Skeletal muscle cell (primary cell): Measurements from ENCODE around the gene QSER1.
"Not testable (repeated sequence)": the region's sequence is repeated elsewhere in the genome, so short reads cannot be mapped to it uniquely, and the experiment has no call there.

Experiments
- DNase-seq: peaks from one replicate; pipeline ENCODE4 v3.0.0-alpha.2; 2010; ENCODE audit warnings: low read depth
- H3K4me3 ChIP-seq: 2 replicates; pipeline ENCODE4 v1.5.1; 2011; ENCODE audit warnings: low read depth, mild to moderate bottlenecking, control low read depth, low read length, moderate library complexity

Gene QSER1

GRCh38 chr11:32919338-32919737 lies 26.7 kb downstream of the QSER1 start:
- H3K4me3 ChIP-seq, result no peak overlapping the region
- no peak for DNase-seq

- DNase-seq, result no peak
- no peak overlapping the region for H3K4me3 ChIP-seq
Measured at GRCh38 chr11:32920570-32920969, 28.0 kb downstream of the QSER1 start.

- H3K4me3 ChIP-seq, result no peak overlapping the region
- no peak for DNase-seq
Measured at GRCh38 chr11:32921204-32921603, 28.6 kb downstream of the QSER1 start.

- no peak for DNase-seq
- no peak overlapping the region for H3K4me3 ChIP-seq
Measured at GRCh38 chr11:32931606-32932005, 39.0 kb downstream of the QSER1 start.

GRCh38 chr11:32932196-32932595 lies 39.6 kb downstream of the QSER1 start:
- no peak overlapping the region for H3K4me3 ChIP-seq
- no peak for DNase-seq

GRCh38 chr11:32935462-32936029 lies 42.9 kb downstream of the QSER1 start:
- no peak overlapping the region for H3K4me3 ChIP-seq
- DNase-seq, result no peak

GRCh38 chr11:32936178-32936577 lies 43.6 kb downstream of the QSER1 start:
- H3K4me3 ChIP-seq, DNase-seq: not testable (repeated sequence)

GRCh38 chr11:32937283-32937682 lies 44.7 kb downstream of the QSER1 start:
- DNase-seq, H3K4me3 ChIP-seq: not testable (repeated sequence)

GRCh38 chr11:32939046-32939445 lies 46.4 kb downstream of the QSER1 start:
- DNase-seq, result no peak

GRCh38 chr11:32939866-32940265 lies 47.3 kb downstream of the QSER1 start:
- no peak overlapping the region for H3K4me3 ChIP-seq
- no peak for DNase-seq

More at GRCh38 chr11:32939046-32939445, 46.4 kb downstream of the QSER1 start:
- H3K4me3 ChIP-seq, result no peak overlapping the region

GRCh38 chr11:32940865-32941264 lies 48.3 kb downstream of the QSER1 start:
- H3K4me3 ChIP-seq, result no peak overlapping the region
- no peak for DNase-seq

- no peak for DNase-seq
- H3K4me3 ChIP-seq, result no peak overlapping the region
Measured at GRCh38 chr11:32947978-32948377, 55.4 kb downstream of the QSER1 start.

GRCh38 chr11:32949739-32950138 lies 57.1 kb downstream of the QSER1 start:
- DNase-seq, result no peak
- no peak overlapping the region for H3K4me3 ChIP-seq

GRCh38 chr11:32952421-32952820 lies 59.8 kb downstream of the QSER1 start:
- DNase-seq, result no peak
- no peak overlapping the region for H3K4me3 ChIP-seq

GRCh38 chr11:32953700-32954099 lies 61.1 kb downstream of the QSER1 start:
- H3K4me3 ChIP-seq, result no peak overlapping the region
- no peak for DNase-seq

- DNase-seq, result peak; percentile 11
- H3K4me3 ChIP-seq, result no peak overlapping the region
Measured at GRCh38 chr11:32960553-32961164, 68.0 kb downstream of the QSER1 start.

- H3K4me3 ChIP-seq, result no peak overlapping the region
- DNase-seq, result no peak
Measured at GRCh38 chr11:32962016-32962415, 69.4 kb downstream of the QSER1 start.

- no peak overlapping the region for H3K4me3 ChIP-seq
- no peak for DNase-seq
Measured at GRCh38 chr11:32963721-32964120, 71.1 kb downstream of the QSER1 start.

- H3K4me3 ChIP-seq, result no peak overlapping the region
- DNase-seq, result no peak
Measured at GRCh38 chr11:32968541-32968940, 75.9 kb downstream of the QSER1 start.

GRCh38 chr11:32972233-32972632 lies 79.6 kb downstream of the QSER1 start:
- not testable (repeated sequence) for H3K4me3 ChIP-seq

GRCh38 chr11:32972781-32973180 lies 80.2 kb downstream of the QSER1 start:
- H3K4me3 ChIP-seq, result no peak overlapping the region
- no peak for DNase-seq

More at GRCh38 chr11:32972233-32972632, 79.6 kb downstream of the QSER1 start:
- DNase-seq, result not testable (repeated sequence)
